Measurements from ENCODE around the gene PGAP1. TPM values are rescaled to one million over a fixed set of nuclear protein-coding genes. Genes with fewer than 3 reads are reported as not detected.

PGAP1 gene
- total RNA-seq, 1 experiment from 2014 or later: 21.0 TPM

GRCh38 chr2:196798980-196799379, 127.5 kb downstream of the PGAP1 start:
- Mint-ChIP-seq H3K4me3 (peak overlapping the region; percentile 90 to 96), H3K27ac (peak overlapping the region; percentile 63 to 99 (median 90); a peak in 5 of 7 replicates), H3K27me3 (ENCODE audit: low read depth) (peaks cover 24% of the 10 kb centered on the region), H3K9me3 (peaks cover 0 to 3% of the 10 kb centered on the region in 2 experiments; a peak in 1 of 5 replicates), H3K4me1 (peaks cover 1 to 2% of the 10 kb centered on the region in 2 experiments; a peak in 3 of 4 replicates), H3K36me3 (ENCODE audit: insufficient read depth in 1 of 3, low read depth in 3 of 3) (peaks cover 9 to 25% (median 24%) of the 10 kb centered on the region in 3 experiments; a peak in 6 of 7 replicates)
- no peak for TF ChIP-seq CTCF (conservative IDR thresholded peaks at IDR 0.05)
- Histone ChIP-seq H3K9ac (ENCODE audit: extremely low read depth, insufficient read length, low read length) (peak overlapping the region; percentile 37), H2BK20ac (ENCODE audit: low read depth, low read length, poor library complexity, severe bottlenecking) (no peak overlapping the region), H3K79me1 (ENCODE audit: insufficient read depth, low read depth, low read length, poor library complexity, severe bottlenecking) (no peaks in the 10 kb centered on the region), H3K56ac (ENCODE audit: insufficient read length, low read depth, low read length) (no peak overlapping the region), H3K14ac (ENCODE audit: insufficient read depth, low read length) (no peak overlapping the region), H3K9me3 (ENCODE audit: control insufficient read depth, low read depth, low read length) (no peaks in the 10 kb centered on the region), H3K18ac (ENCODE audit: insufficient read length, low read depth, low read length) (no peak overlapping the region), H2AK5ac (ENCODE audit: insufficient read length, low read length) (no peak overlapping the region), H2BK5ac (ENCODE audit: insufficient read length, low read length) (no peak overlapping the region), H4K8ac (replicated peaks; ENCODE audit: insufficient read length, low read depth, low read length) (no peak overlapping the region), H4K5ac (ENCODE audit: insufficient read length, low read depth, low read length) (peak overlapping the region; percentile 19), H2BK12ac (ENCODE audit: insufficient read length, low read depth, low read length) (no peak overlapping the region), H3T11ph (ENCODE audit: low read length) (no peak overlapping the region), H3K23me2 (ENCODE audit: insufficient read length, low read depth, low read length, poor library complexity, severe bottlenecking) (peaks cover 5% of the 10 kb centered on the region), H3K4ac (ENCODE audit: low read depth, low read length) (no peak overlapping the region), H3K23ac (ENCODE audit: insufficient read length, low read depth, low read length) (no peak overlapping the region), H4K91ac (ENCODE audit: insufficient read length, low read depth, low read length) (no peak overlapping the region), H4K20me1 (ENCODE audit: control insufficient read depth, insufficient read depth, insufficient read length) (no peaks in the 10 kb centered on the region), H2BK15ac (ENCODE audit: low read depth, low read length) (no peak overlapping the region), H3K4me2 (ENCODE audit: insufficient read depth, insufficient read length, low read length) (peak overlapping the region; percentile 80), H3K27ac (ENCODE audit: insufficient read length, low read depth, low read length) (no peak overlapping the region), H2AFZ (ENCODE audit: low read length) (peak overlapping the region; percentile 70), H2BK120ac (ENCODE audit: low read depth, low read length, poor library complexity, severe bottlenecking) (no peak overlapping the region), H3K79me2 (ENCODE audit: insufficient read depth, low read length) (0 out of 2 replicates have a peak, but pooled peaks cover 2% of the 10 kb centered on the region), H3K4me1 (ENCODE audit: insufficient read depth, low read length) (no peaks in the 10 kb centered on the region), H3K27me3 (ENCODE audit: insufficient read depth, low read length) (no peaks in the 10 kb centered on the region)
- DNase-seq: no peak
- no CpG with 5 or more reads among the region's 10 CpGs for WGBS (ENCODE audit: extremely low coverage, insufficient read length, low lambda C conversion rate)
